Esophagus (tissue), 2 donors: ENCODE measurements around the gene MKLN1. TPM values are rescaled to one million over a fixed set of nuclear protein-coding genes. Genes with fewer than 3 reads are reported as not detected.
A peak's percentile ranks its signal among the peaks of the same experiment; 100 is the strongest.
"Not testable (repeated sequence)": the region's sequence is repeated elsewhere in the genome, so short reads cannot be mapped to it uniquely, and the experiment has no call there.

Experiments
- H3K27ac ChIP-seq, 2 donors: one replicate each; pipeline ENCODE4 v1.5.1; 2013; ENCODE audit warnings: low read depth in 2 of 2, mild to moderate bottlenecking in 2 of 2, inconsistent platforms in 1 of 2, low read length in 1 of 2, moderate library complexity in 1 of 2
- H3K27me3 ChIP-seq, 2 donors: one replicate each; pipeline ENCODE4 v1.6.1; 2013; ENCODE audit warnings: low read length in 2 of 2, control low read depth in 1 of 2, mild to moderate bottlenecking in 1 of 2; ENCODE audit not compliant: insufficient read depth in 2 of 2, control insufficient read depth in 1 of 2
- H3K36me3 ChIP-seq, 2 donors: one replicate each; pipeline ENCODE4 v1.6.1; 2013; ENCODE audit warnings: low read length in 1 of 2; ENCODE audit not compliant: control insufficient read depth in 2 of 2, insufficient read depth in 2 of 2
- H3K4me1 ChIP-seq, 2 donors: one replicate each; pipeline ENCODE4 v1.6.1; 2013; ENCODE audit warnings: low read length in 1 of 2; ENCODE audit not compliant: control insufficient read depth in 2 of 2, insufficient read depth in 2 of 2
- H3K4me3 ChIP-seq, 2 donors: one replicate each; pipeline ENCODE4 v1.5.1; 2013; ENCODE audit warnings: low read length in 2 of 2, mild to moderate bottlenecking in 2 of 2, low read depth in 1 of 2, moderate library complexity in 1 of 2
- H3K9me3 ChIP-seq, 2 donors: one replicate each; pipeline ENCODE4 v1.6.1; 2013; ENCODE audit warnings: mild to moderate bottlenecking in 2 of 2, low read depth in 1 of 2, low read length in 1 of 2, moderate library complexity in 1 of 2; ENCODE audit not compliant: control insufficient read depth in 2 of 2, insufficient read depth in 1 of 2
- WGBS, 2 donors: extraction: QIAGEN DNeasy Blood & Tissue Kit; methylation state at CpG; one replicate each; pipeline ENCODE4 v1.1.7; 2013; 5-methylcytosine and 5-hydroxymethylcytosine counted together
- polyA plus RNA-seq, 2 donors: library from polyadenylated mRNA; stranded (reverse); fragments of 200-250 nt; gene quantifications; one replicate each; pipeline ENCODE4 v1.2.3, GENCODE V29; 2013
- donor health status: healthy with polysubstance abuse.
- donor health status: Bipolar disorder and iron deficiency.

Gene MKLN1
- polyA plus RNA-seq, 2 donors: 8.4 to 9.3 TPM

GRCh38 chr7:131515471-131515870 lies 187.8 kb downstream of the MKLN1 start:
- not testable (repeated sequence) for H3K4me1 ChIP-seq, H3K4me3 ChIP-seq, H3K36me3 ChIP-seq, H3K27ac ChIP-seq, H3K9me3 ChIP-seq, H3K27me3 ChIP-seq
- WGBS, 2 donors: 86 to 89% methylated on average over 7 of the region's 7 CpGs

GRCh38 chr7:131517218-131517923 lies 189.7 kb downstream of the MKLN1 start:
- Histone ChIP-seq H3K36me3 (no peaks in the 10 kb centered on the region), H3K27me3 (no peaks in the 10 kb centered on the region), H3K27ac (no peak overlapping the region), H3K4me1 (peaks cover 2 to 3% of the 10 kb centered on the region in 2 donors), H3K9me3 (no peaks in the 10 kb centered on the region), H3K4me3 (no peak overlapping the region)
- WGBS, 2 donors: 89 to 90% methylated on average over 19 of the region's 19 CpGs

DNA sequence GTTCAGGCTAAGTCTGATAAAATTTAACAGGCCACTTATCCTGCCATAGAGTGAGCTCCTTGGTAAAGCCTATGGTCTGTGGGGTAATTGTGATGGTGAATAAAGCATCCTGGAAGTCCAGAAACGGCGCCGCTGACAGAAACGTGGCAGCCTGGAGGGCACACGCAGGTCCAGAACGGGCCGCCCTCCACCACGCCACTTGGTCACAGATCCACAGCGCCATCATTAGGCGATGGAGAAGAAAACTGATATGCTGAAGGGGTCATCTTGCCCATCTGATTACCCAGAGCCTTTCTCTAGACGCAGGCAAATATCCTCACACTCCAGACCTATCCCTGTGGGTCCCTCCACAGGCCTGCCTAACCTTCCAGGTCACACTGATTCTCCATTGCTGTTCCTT lies 190.9 kb downstream of the MKLN1 start:
- 80 to 93% methylated on average over 11 of the region's 11 CpGs for WGBS, 2 donors
- Histone ChIP-seq H3K27ac (no peak overlapping the region), H3K36me3 (no peaks in the 10 kb centered on the region), H3K9me3 (no peaks in the 10 kb centered on the region), H3K4me1 (peaks cover 0 to 3% of the 10 kb centered on the region in 2 donors), H3K27me3 (no peaks in the 10 kb centered on the region), H3K4me3 (no peak overlapping the region)

DNA sequence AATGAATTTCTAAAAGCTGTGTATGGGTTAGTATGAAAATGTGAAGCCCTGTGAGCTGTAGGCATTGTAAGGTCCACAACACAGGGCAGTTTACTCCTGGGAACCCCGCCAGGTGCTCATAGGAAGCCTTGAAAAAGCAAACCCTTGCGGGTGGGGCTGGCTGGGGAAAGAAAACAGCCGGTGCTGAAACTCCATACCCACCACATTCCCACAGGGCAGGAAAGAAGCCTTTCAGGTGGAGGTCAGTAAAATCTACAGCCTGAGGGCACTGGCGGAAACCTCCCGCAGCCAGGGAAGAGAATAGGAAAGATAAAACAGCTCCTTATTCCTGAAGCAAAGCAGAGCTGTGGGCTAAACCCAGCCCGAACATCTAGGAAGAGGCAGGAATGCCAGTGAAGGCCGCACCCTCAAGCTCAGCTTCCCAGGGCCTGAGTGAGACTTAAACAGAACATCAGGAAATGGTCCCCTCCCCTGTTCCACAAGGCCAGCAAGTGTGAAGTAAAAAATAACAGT lies 194.0 kb downstream of the MKLN1 start:
- 43 to 56% methylated on average over 7 of the region's 7 CpGs for WGBS, 2 donors
- Histone ChIP-seq H3K4me1 (peaks cover 0 to 3% of the 10 kb centered on the region in 2 donors), H3K9me3 (no peaks in the 10 kb centered on the region), H3K4me3 (no peak overlapping the region), H3K27ac (peak overlapping the region in 1 of 2 donors; percentile 48), H3K27me3 (no peaks in the 10 kb centered on the region), H3K36me3 (no peaks in the 10 kb centered on the region)

- Histone ChIP-seq H3K4me3 (no peak overlapping the region), H3K9me3 (no peaks in the 10 kb centered on the region), H3K36me3 (no peaks in the 10 kb centered on the region), H3K27ac (peak overlapping the region in 1 of 2 donors; percentile 59), H3K27me3 (no peaks in the 10 kb centered on the region), H3K4me1 (peaks cover 0 to 3% of the 10 kb centered on the region in 2 donors)
- WGBS, 2 donors: 72 to 80% methylated on average over 11 of the region's 11 CpGs
These were observed 194.8 kb downstream of the MKLN1 start for GRCh38 chr7:131522325-131522930.

- 33 to 46% methylated on average over 2 of the region's 2 CpGs for WGBS, 2 donors
- Histone ChIP-seq H3K36me3 (no peaks in the 10 kb centered on the region), H3K4me1 (peaks cover 0 to 3% of the 10 kb centered on the region in 2 donors), H3K27ac (peak overlapping the region in 1 of 2 donors; percentile 31), H3K27me3 (no peaks in the 10 kb centered on the region), H3K4me3 (no peak overlapping the region), H3K9me3 (no peaks in the 10 kb centered on the region)
These were observed 196.4 kb downstream of the MKLN1 start for GRCh38 chr7:131524115-131524514.

GRCh38 chr7:131524703-131525102 lies 197.0 kb downstream of the MKLN1 start:
- H3K4me3 ChIP-seq: no peak overlapping the region
- H3K36me3 ChIP-seq: no peaks in the 10 kb centered on the region
- peaks cover 0 to 3% of the 10 kb centered on the region in 2 donors for H3K4me1 ChIP-seq
- H3K27me3 ChIP-seq: no peaks in the 10 kb centered on the region
- no peaks in the 10 kb centered on the region for H3K9me3 ChIP-seq
- H3K27ac ChIP-seq: no peak overlapping the region

DNA sequence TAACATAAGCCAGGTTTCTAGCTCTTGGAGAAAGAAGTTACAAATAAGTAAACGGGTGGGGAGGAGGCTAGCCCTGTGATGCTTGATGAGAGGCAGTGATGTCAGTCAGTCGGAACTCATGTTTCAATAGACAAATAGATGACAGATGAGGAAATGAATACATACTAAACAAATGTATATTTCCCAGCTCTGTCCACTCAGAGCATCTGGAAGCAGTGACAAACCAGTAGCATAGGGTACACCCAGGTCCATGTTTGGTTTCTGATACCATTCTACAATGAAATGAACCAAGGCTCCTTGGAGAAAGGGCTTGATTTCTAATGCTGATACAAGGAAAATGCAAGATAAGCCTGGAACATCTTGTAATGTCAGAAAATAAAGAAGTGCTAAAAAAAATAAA lies 198.1 kb downstream of the MKLN1 start:
- Histone ChIP-seq H3K27me3 (no peaks in the 10 kb centered on the region), H3K9me3 (no peaks in the 10 kb centered on the region), H3K27ac (no peak overlapping the region), H3K4me3 (no peak overlapping the region), H3K36me3 (no peaks in the 10 kb centered on the region), H3K4me1 (peaks cover 0 to 3% of the 10 kb centered on the region in 2 donors)
- WGBS, 2 donors: 56 to 64% methylated on average over 2 of the region's 2 CpGs

DNA sequence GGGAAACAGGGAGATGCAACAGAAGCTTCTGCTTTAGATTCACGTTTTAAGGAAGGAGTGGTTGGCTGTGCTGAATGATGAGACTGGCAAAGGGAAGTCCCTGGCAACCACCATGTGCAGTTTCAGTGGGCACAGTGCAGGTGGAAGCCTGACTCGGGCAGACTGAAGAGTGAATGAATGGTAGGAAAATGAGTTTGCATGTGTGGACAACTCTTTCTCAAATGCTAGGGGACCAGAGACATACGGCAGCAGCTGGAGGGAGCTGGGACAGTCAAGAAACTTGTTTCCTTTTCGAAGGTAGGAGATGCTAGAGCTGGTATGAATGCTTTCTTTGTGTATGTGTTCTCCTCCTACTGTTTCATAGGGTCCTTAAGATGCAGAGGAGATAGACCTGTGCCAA lies 199.8 kb downstream of the MKLN1 start:
- WGBS, 2 donors: 42 to 48% methylated on average over 4 of the region's 4 CpGs
- H3K36me3 ChIP-seq: no peaks in the 10 kb centered on the region
- H3K4me3 ChIP-seq: no peak overlapping the region
- no peaks in the 10 kb centered on the region for H3K9me3 ChIP-seq
- H3K27ac ChIP-seq: no peak overlapping the region
- H3K4me1 ChIP-seq: no peaks in the 10 kb centered on the region
- H3K27me3 ChIP-seq: no peaks in the 10 kb centered on the region

GRCh38 chr7:131529179-131529578 lies 201.5 kb downstream of the MKLN1 start:
- Histone ChIP-seq H3K4me1 (no peaks in the 10 kb centered on the region), H3K27me3 (no peaks in the 10 kb centered on the region), H3K36me3 (no peaks in the 10 kb centered on the region), H3K4me3 (no peak overlapping the region), H3K9me3 (no peaks in the 10 kb centered on the region), H3K27ac (no peak overlapping the region)
- WGBS, 2 donors: 29 to 61% methylated on average over 3 of the region's 3 CpGs
